ENCODE data around the gene PAQR8.
A peak's percentile ranks its signal among the peaks of the same experiment; 100 is the strongest.
"Not testable (repeated sequence)": the region's sequence is repeated elsewhere in the genome, so short reads cannot be mapped to it uniquely, and the experiment has no call there.

Gene PAQR8

DNA sequence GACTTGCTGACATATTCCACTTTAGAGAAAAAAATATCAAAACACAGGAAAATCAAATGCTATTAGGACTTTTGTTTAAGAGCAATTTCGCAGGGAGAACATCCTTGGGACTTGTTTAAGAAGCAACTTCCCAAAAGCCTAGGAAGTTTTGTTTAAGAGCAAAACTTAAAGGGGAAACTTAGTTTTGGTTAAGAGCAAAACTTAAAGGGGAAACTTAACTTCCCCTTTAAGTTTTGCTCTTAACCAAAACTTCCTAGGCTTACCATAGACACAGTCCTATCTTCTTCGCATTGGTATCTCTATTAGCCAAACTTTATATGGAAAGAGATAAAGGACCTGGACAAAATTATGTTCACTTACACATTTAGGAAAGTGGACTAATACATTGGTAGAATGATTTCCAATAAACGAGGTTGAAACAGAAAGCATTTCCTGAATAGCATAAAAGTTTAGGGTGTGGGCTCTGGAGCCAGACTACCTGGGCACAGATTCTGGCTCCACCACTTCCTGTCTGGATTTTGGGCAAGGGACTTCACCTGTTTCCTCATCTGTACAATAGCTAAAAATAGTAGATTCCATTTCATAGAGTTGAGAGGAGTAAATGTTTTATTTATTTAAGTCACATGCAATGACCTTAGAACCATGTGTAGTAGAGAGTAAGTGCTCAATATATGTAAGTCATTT lies 15.7 kb downstream of the PAQR8 start:
- DNase-seq: peak in 3 of 4 experiments; percentile 27 to 71 (median 62)

- DNase-seq: no peak
Observed at GRCh38 chr6:52381249-52381648, 19.3 kb downstream of the PAQR8 start.

GRCh38 chr6:52384145-52384766 lies 22.3 kb downstream of the PAQR8 start:
- no peak for DNase-seq

- no peak for DNase-seq
Observed at GRCh38 chr6:52385074-52385473, 23.1 kb downstream of the PAQR8 start.

- not testable (repeated sequence) for DNase-seq
Observed at GRCh38 chr6:52388119-52388518, 26.2 kb downstream of the PAQR8 start.

DNA sequence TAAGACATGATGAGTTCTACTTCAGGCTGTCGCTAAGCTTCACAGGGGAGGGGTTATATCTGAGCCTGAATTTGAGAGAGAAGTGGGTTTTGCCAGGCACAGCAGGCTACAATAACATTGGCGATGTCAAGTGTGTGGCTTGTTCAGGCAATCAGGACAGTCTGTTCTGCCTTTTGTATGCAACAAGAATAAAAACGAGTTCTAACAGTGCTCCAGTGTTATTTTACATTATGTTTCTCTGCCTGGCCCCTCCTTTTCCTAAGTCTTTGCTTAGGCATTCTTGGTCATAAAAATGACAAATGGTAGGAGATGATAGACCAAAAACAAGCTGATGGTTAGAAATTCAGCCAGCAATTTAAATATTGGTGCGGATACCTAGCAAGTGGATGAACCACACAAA lies 26.8 kb downstream of the PAQR8 start:
- DNase-seq: no peak

DNA sequence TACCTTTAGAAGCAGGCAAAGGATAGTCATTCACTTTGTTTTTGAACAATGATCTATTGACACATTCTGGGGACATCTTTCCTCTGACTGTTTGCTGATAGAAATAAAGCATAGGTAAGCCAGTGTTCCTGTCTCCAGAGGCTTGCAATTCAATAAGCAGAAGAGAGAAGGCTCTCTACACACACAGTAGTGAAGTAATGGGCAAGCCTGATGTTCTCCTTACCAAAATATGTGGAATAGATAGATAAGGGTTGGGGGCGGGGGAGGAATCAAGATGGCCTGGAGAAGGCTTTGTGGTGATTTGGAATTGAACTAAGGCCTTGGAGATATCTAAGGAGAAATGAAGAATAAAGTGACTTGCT lies 27.3 kb downstream of the PAQR8 start:
- DNase-seq: no peak

DNA sequence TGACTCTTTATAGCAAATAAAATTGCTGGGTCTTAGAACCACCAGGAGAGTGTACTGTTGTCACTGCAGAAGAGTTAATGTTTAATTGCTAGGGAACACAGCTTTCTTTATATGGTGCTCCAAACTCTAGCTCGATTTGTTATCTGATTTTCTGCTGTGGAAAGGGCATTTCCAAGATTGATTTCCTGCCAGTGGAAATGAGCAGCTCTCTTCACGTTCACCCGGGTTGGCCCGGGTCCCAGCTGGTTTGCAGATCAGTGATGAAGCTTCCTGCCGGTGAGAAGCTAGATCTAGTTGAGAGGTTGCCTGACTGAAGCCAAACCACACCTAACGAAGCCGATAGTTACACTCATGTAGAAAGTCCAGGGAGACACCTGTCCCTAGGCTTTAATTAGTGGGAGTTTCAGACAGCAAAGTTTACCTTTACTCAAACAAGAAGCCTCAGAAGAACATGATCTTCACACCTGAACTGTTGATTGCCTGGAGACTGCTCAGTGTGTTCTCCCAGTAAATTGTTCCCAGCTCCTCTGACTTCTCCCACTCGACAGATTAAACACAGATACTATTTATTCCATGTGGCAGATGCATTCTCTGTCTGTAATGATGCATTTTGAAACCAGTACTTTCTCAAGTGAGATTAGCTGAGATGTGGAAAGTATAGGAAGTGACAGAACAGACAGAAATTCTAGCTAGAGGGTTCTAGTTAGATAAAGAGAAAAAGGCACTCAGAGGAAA lies 27.8 kb downstream of the PAQR8 start:
- peak in 1 of 4 experiments; percentile 7 for DNase-seq

- peak in 2 of 4 experiments; percentile 16 for DNase-seq
Observed at GRCh38 chr6:52390361-52390727, 28.4 kb downstream of the PAQR8 start.

DNA sequence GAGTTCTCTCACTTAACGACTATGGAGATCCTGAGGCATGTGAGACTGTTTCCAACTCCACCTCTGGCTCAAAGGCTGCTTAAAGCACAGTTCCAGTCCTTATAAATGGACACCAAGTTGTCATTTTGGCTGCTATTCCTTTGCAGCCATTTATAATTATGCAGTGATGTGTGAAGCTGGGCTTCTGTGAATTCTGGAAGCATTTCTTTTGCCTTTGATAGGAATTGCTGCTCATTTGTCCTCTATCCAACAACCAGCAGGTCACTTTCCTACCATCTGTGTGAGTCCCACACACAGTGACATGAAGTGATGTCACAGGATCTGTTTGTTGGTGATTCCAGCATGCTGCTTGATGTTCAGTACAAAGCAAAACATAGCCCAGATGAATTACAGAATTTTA lies 29.6 kb downstream of the PAQR8 start:
- DNase-seq: no peak

DNA sequence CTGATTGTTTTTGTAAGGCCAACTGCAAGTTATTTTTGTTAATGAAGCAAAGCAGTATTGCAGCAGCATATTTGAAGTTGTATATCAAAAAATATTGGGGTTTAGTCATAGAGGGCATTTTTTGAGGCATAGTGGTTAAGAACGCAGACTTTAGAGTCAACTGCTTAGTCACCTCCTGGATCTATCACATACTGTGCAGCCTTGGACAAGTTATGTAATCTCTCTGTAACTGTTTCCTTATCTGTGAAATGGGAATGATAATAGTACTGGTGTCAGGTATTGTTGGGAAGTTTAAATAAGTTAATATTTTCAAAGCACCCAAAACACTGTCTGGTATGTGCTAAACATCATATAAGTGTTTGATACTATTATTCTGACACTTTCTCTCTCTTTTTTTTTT lies 31.0 kb downstream of the PAQR8 start:
- peak in 1 of 4 experiments; percentile 11 for DNase-seq

GRCh38 chr6:52393780-52394179 lies 31.8 kb downstream of the PAQR8 start:
- no peak for DNase-seq

DNA sequence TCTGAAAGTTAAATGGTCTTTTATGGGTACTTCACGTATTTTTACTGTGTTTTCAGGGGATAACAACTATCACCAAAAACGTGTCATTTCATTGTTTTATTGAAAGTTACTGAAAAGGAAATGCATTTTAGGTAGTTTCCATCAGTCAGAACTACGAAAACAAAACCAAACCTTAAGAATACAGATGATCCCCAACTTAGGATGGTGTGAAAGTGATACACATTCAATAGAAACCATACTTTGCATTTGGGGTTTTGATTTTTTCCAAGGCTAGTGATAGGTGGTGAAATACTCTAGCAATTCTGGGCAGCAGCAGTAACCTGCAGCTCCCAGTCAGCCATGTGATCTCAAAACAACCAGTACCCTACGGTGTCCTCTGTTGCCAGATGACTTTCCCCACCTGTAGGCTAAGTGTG lies 32.3 kb downstream of the PAQR8 start:
- DNase-seq: no peak

DNA sequence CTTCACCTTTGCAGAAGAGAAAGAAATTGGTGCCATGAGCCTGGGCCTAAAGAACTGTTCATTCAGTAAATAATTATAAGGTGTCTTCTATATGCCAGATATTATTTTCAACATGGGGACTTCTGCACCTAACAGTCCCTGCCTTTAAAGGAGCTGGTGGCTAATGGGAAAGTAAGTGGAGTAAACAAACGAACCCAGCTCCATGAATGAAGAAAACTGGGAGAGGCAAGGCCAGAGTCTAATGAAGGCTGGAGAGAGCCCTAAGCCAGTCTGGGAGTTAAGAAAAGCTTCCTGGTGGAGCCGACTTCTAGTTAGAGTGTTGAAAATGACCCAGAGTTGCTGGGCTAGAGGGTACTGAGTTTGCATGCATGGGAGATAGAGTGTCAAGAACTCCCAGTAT lies 34.0 kb downstream of the PAQR8 start:
- no peak for DNase-seq

DNA sequence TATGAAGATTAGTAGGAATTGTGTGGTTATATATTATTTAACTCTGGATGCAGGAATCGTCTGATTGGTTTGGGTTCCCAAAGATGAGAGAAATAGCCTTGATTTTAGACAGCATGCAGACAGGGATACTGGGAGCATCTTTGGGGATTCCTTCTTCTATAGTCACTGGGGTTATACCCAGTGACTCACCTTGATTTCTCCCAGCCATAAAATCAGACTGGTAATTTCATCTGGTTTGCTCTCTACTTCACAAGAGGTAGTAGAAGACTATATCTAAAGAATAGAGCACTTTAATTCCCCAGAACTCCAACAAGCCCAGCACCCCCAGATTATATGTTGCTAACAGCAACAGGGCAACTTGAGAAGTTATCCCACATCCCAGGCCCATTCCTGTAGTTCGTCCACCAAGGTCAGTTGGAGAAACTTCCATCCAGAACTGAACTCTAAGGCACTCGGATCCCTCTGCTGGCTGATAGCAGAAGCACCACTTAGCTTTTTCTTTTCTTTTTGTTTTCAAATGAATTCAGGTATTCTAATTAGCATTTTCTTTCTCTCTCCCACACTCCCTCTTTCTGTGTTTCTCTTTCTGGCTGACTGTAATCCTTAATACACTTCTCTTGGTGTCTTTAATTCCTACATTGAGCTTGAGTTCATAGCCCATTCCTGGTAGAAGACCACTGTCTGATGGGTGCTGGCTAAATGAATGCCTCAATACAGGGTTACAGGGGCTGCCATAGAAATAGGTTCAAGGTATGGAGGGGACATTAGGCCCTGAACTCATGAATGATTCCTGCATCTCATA lies 37.8 kb downstream of the PAQR8 start:
- peak; percentile 53 to 75 (median 61) for DNase-seq

GRCh38 chr6:52400313-52401041 lies 38.5 kb downstream of the PAQR8 start:
- no peak for DNase-seq

GRCh38 chr6:52403086-52403485 lies 41.1 kb downstream of the PAQR8 start:
- no peak for DNase-seq

GRCh38 chr6:52403627-52404026 lies 41.7 kb downstream of the PAQR8 start:
- DNase-seq: no peak

DNA sequence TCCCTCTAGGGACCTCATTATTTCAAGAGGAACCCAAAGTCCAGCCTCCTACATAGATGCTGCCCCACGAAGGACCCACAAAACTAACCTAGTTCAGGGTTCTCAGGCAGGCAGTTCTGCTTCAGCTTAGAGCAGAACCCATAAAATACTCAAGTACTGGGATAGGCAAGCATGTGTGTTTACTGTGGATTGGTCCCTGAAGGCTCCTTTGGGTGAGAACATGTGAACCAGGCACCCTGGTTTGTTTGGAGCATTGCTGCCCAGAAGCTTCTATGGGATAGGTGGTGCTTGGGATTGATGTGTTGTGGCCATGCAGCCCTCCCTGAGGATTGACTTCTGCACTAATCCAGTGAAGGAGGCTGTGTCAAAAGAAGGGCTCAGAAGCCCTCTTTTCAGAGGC lies 43.3 kb downstream of the PAQR8 start:
- DNase-seq: no peak

DNA sequence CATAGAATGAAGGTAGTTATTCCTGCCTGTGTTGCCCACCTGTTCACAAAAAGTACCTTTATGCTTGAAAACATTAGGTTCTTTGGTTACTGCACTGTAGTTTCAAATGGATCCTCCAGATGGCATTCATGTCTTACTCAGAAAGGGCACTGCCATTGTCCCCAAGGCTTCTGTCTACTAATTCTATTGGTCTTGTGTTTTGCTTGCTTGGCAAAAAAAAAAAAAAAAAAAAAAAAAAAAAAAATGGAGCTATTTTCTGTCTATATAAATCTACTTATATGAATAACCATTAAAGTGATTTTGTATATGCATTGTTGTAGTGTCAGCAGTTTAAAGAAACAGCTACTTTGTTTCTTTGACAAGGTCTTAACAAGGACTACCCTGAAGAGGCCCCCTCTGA lies 45.5 kb downstream of the PAQR8 start:
- DNase-seq: peak in 3 of 4 experiments; percentile 27 to 65 (median 44)

GRCh38 chr6:52409499-52409898 lies 47.5 kb downstream of the PAQR8 start:
- peak; percentile 15 to 62 (median 38) for DNase-seq

DNA sequence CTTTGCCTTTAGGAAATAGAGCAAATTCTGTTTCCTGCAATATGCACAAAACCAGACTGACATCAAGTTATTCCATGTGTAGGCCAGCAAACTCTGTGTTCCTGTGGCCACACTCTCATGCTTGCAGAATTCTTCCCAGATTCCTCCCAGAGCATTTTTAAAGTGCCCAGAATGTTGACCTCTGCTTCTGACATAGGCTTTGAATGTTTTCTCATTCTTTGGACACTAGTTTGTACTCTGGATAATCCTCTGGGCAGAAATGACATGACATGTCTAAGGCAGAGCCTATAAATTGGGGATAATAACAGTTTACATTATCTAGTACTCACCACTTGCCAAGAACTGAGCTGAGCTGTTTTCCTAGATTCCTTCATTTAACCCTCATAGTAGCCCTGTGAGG lies 49.0 kb downstream of the PAQR8 start:
- DNase-seq: no peak
